BE2C (cell line): ENCODE measurements around the gene ZFPM1.

Source experiments
- DNase-seq: peaks from one replicate; pipeline ENCODE4 v3.0.0-alpha.2; 2020
- H3K27me3 ChIP-seq: fragments of 250-450 bp; sonication (Bioruptor Pico); 2 replicates; pipeline ENCODE4 v1.5.1; 2020; ENCODE audit warnings: mild to moderate bottlenecking
- H3K36me3 ChIP-seq: fragments of 250-450 bp; sonication (Bioruptor Pico); 2 replicates; pipeline ENCODE4 v1.5.1; 2020; ENCODE audit warnings: mild to moderate bottlenecking
- H3K4me1 ChIP-seq: fragments of 250-450 bp; sonication (Bioruptor Pico); 2 replicates; pipeline ENCODE4 v1.5.1; 2020
- H3K4me3 ChIP-seq: 2 replicates; pipeline ENCODE4 v1.5.1; 2011; ENCODE audit warnings: low read depth, low read length
- H3K9me3 ChIP-seq: fragments of 250-450 bp; sonication (Bioruptor Pico); 2 replicates; pipeline ENCODE4 v1.5.1; 2020
- TF ChIP-seq, protein P1 (sequence below): IDR thresholded peaks from 2 replicates; pipeline ENCODE4 v1.5.1; 2012; ENCODE audit warnings: mild to moderate bottlenecking, low read depth, low read length

ZFPM1 gene

DNA sequence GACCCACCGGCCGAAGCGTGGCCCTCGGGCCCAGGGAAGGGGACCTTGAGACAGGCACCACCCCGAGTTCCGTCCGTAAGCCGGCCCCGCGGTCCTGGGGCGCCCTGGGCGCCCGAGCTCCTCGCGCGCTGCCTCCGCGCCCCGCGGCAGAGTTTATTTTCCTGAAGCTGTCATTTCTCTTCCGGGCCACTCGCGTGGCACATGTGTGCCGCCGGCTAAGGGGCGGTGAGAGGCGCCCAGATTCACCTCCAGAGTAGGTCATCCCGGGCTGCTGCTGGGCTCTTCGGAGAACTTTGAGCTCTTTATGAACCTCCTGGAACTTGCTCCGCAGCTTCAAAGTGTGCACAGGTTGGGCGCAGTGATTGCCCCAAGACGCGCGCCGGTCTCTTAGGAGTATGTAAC is 117.6 kb downstream of the ZFPM1 start:
- Histone ChIP-seq H3K9me3 (no peaks in the 10 kb centered on the region), H3K36me3 (peaks cover 27% of the 10 kb centered on the region), H3K4me1 (peaks cover 6% of the 10 kb centered on the region), H3K27me3 (no peaks in the 10 kb centered on the region), H3K4me3 (peak overlapping the region; percentile 95)
- TF ChIP-seq, protein P1, sequence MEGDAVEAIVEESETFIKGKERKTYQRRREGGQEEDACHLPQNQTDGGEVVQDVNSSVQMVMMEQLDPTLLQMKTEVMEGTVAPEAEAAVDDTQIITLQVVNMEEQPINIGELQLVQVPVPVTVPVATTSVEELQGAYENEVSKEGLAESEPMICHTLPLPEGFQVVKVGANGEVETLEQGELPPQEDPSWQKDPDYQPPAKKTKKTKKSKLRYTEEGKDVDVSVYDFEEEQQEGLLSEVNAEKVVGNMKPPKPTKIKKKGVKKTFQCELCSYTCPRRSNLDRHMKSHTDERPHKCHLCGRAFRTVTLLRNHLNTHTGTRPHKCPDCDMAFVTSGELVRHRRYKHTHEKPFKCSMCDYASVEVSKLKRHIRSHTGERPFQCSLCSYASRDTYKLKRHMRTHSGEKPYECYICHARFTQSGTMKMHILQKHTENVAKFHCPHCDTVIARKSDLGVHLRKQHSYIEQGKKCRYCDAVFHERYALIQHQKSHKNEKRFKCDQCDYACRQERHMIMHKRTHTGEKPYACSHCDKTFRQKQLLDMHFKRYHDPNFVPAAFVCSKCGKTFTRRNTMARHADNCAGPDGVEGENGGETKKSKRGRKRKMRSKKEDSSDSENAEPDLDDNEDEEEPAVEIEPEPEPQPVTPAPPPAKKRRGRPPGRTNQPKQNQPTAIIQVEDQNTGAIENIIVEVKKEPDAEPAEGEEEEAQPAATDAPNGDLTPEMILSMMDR: no peak
- no peak for DNase-seq

DNA sequence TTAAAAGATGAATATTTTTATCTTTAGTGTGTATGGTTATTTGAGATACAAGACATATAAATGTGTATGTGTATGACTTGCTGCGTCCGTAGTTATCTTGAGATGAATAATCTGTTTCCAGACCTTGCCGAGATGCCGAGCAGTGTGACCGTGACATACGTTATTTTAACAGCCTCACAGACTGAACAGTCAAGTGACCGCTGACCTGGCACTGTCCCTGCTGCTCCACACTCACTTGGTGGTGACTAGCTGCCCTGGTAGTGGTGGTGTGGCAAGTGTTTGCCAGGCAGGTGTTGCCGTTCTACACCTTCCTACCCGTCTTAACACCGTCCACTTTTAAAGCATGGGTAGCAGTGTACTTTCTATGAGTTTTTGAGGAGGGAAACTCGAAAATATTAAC is 122.2 kb downstream of the ZFPM1 start:
- Histone ChIP-seq H3K36me3 (peaks cover 59% of the 10 kb centered on the region), H3K9me3 (no peaks in the 10 kb centered on the region), H3K27me3 (no peaks in the 10 kb centered on the region), H3K4me1 (peaks cover 4% of the 10 kb centered on the region), H3K4me3 (no peak overlapping the region)
- DNase-seq: no peak
- TF ChIP-seq, protein P1: no peak

DNA sequence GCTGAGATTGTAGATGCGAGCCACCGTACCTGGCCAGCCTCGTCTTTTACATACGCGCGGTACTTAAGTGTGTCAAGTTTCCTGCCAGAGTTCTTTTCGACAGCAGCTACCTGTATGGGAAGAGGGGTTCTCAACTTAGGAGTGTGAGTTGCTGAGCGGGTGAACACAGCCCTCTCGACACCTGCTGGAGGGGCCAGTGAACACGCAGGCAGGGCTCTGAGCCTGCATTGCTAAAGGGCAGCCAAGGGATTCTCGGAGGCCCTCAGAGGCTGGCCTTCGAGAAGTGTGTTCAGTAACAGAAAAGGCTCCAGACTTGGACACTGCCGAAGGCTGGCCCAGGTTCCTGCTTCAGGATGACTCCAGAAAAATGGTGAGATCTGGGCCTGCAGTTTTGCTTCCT is 123.2 kb downstream of the ZFPM1 start:
- H3K36me3 ChIP-seq: peaks cover 69% of the 10 kb centered on the region

DNA sequence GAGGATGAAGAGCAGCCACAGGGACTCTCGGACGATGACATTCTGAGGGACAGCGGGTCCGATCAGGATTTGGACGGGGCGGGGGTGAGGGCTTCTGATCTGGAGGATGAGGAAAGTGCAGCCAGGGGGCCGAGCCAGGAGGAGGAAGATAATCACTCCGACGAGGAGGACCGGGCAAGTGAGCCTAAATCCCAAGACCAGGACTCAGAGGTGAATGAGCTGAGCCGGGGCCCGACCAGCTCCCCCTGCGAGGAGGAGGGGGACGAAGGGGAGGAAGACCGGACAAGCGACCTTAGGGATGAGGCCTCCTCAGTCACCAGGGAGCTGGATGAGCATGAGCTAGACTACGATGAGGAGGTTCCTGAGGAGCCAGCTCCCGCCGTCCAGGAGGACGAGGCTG is 124.1 kb downstream of the ZFPM1 start:
- peaks cover 66% of the 10 kb centered on the region for H3K36me3 ChIP-seq
- TF ChIP-seq, protein P1: no peak
- H3K27me3 ChIP-seq: no peaks in the 10 kb centered on the region
- H3K9me3 ChIP-seq: no peaks in the 10 kb centered on the region
- no peak for DNase-seq
- H3K4me3 ChIP-seq: no peak overlapping the region
- H3K4me1 ChIP-seq: no peaks in the 10 kb centered on the region

More for the DNA sequence above, 123.2 kb downstream of the ZFPM1 start:
- Histone ChIP-seq H3K9me3 (no peaks in the 10 kb centered on the region), H3K4me1 (peaks cover 4% of the 10 kb centered on the region), H3K4me3 (no peak overlapping the region), H3K27me3 (no peaks in the 10 kb centered on the region)
- no peak for DNase-seq
- TF ChIP-seq, protein P1: no peak

DNA sequence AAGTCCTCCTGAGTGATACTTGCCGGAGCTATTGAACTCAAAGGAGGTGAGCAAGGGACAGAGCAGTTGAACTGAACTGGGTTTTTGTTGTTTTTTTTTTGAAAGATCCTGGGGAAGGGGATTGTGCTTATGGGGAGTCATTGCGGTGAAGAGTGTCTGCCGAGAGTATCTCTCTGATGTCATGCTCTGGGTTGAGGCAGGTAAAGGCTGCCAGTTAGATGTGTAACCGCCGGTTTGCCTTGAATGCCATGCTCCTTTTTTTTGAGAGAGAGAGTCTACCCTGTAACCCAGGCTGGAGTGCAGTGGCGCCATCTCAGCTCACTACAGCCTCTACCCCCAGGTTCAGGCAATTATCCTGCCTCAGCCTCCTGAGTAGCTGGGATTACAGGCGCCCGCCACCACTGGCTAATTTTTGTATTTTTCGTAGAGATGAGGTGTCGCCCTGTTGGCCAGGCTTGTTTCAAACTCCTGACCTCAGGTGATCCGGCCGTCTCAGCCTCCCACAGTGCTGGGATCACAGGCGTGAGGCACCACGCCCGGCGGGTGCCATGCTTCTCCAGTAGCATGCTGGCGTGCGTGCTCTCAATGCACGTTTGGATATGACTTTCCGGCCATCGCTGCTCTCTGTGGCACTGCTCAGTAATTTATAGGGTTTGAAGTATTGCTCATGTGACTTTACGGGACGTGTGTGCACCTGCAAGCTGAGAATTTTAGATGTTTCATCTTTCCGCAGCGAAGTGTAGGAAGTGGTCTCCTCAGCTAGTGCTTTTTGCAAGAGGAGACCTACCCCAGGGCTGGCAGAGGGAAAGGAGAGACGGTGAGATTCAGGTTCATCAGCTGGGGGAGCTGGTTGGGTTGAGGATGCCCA is 125.6 kb downstream of the ZFPM1 start:
- Histone ChIP-seq H3K36me3 (peaks cover 67% of the 10 kb centered on the region), H3K27me3 (no peaks in the 10 kb centered on the region)

DNA sequence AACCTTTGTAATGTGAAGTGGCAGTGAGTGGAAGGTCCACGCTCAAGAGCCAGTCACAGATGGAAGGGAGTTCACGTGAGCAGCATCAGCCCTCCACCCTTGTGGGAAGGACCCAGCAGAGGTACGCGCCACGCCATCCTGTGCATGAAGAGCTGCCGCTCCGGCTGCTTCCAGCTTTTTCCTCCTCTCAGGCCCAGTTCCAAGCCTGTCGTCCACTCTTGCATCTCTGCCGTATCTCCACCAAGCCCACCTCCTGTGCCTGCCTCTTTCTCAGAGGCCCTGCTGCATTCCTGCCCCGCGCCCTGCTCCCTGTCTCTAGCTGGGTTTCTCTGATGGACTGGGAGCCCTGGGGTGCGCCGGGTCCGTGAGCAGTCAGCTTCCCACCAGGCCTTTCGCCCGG is 127.3 kb downstream of the ZFPM1 start:
- H3K9me3 ChIP-seq: no peaks in the 10 kb centered on the region
- H3K36me3 ChIP-seq: peaks cover 64% of the 10 kb centered on the region
- no peaks in the 10 kb centered on the region for H3K4me1 ChIP-seq
- no peaks in the 10 kb centered on the region for H3K27me3 ChIP-seq
- TF ChIP-seq, protein P1: no peak
- no peak overlapping the region for H3K4me3 ChIP-seq
- DNase-seq: no peak

More for the DNA sequence above, 125.6 kb downstream of the ZFPM1 start:
- Histone ChIP-seq H3K9me3 (no peaks in the 10 kb centered on the region), H3K4me3 (no peak overlapping the region), H3K4me1 (no peaks in the 10 kb centered on the region)
- no peak for DNase-seq
- TF ChIP-seq, protein P1: no peak
